Immature natural killer cell (primary cell): ENCODE results near the gene SDK1. TPM values are rescaled to one million over a fixed set of nuclear protein-coding genes. Genes with fewer than 3 reads are reported as not detected.
"Not testable (repeated sequence)": the region's sequence is repeated elsewhere in the genome, so short reads cannot be mapped to it uniquely, and the experiment has no call there.

Experiments used
- DNase-seq, 3 donors: peaks; one replicate each; pipeline ENCODE4 v3.0.0; 2022; ENCODE audit warnings: mixed read lengths in 1 of 3
- H3K27ac Mint-ChIP-seq, 6 donors: one replicate each; pipeline ENCODE4 v1.8.0; 2020; ENCODE audit warnings: mixed read lengths in 6 of 6, mild to moderate bottlenecking in 5 of 6, inconsistent platforms in 4 of 6, moderate library complexity in 3 of 6
- H3K27me3 Mint-ChIP-seq, 3 donors: one replicate each; pipeline ENCODE4 v1.8.0; 2020 to 2021; ENCODE audit warnings: low read depth in 3 of 3, mild to moderate bottlenecking in 3 of 3, mixed read lengths in 3 of 3, moderate library complexity in 3 of 3, inconsistent platforms in 1 of 3
- H3K36me3 Mint-ChIP-seq, 3 donors: one replicate each; pipeline ENCODE4 v1.8.0; 2020; ENCODE audit warnings: mixed read lengths in 3 of 3, inconsistent platforms in 2 of 3, mild to moderate bottlenecking in 2 of 3
- H3K4me1 Mint-ChIP-seq, 2 donors: one replicate each; pipeline ENCODE4 v1.8.0; 2020; ENCODE audit warnings: inconsistent platforms in 2 of 2, mild to moderate bottlenecking in 2 of 2, mixed read lengths in 2 of 2, moderate library complexity in 1 of 2
- H3K4me3 Mint-ChIP-seq, 5 donors: one replicate each; pipeline ENCODE4 v1.8.0; 2020; ENCODE audit warnings: mild to moderate bottlenecking in 5 of 5, mixed read lengths in 5 of 5, inconsistent platforms in 3 of 5, moderate library complexity in 3 of 5
- H3K9me3 Mint-ChIP-seq, 6 donors: one replicate each; pipeline ENCODE4 v1.8.0; 2020; ENCODE audit warnings: mild to moderate bottlenecking in 6 of 6, mixed read lengths in 6 of 6, inconsistent platforms in 4 of 6, moderate library complexity in 3 of 6
- polyA plus RNA-seq, 3 donors: library from polyadenylated mRNA; unstranded; fragments of 300-500 nt; fragmentation: Illumina TruSeq; gene quantifications; one replicate each; pipeline ENCODE4 v1.2.3, GENCODE V29; 2021

SDK1 gene
- polyA plus RNA-seq, 3 donors from 2014 or later: not detected

- peaks cover 5 to 14% (median 6%) of the 10 kb centered on the region in 6 donors for H3K9me3 Mint-ChIP-seq
- no peak overlapping the region for H3K4me3 Mint-ChIP-seq
- H3K36me3 Mint-ChIP-seq: peaks cover 0 to 5% (median 0%) of the 10 kb centered on the region in 3 donors
- H3K4me1 Mint-ChIP-seq: no peaks in the 10 kb centered on the region
- DNase-seq: no peak
- peaks cover 2 to 14% (median 7%) of the 10 kb centered on the region in 3 donors for H3K27me3 Mint-ChIP-seq
- no peak overlapping the region for H3K27ac Mint-ChIP-seq
These were observed 437.9 kb downstream of the SDK1 start for GRCh38 chr7:3738964-3739363.

- Mint-ChIP-seq H3K27me3 (peaks cover 2 to 9% (median 9%) of the 10 kb centered on the region in 3 donors), H3K36me3 (peaks cover 0 to 5% (median 0%) of the 10 kb centered on the region in 3 donors), H3K27ac (no peak overlapping the region), H3K9me3 (peaks cover 5 to 14% (median 6%) of the 10 kb centered on the region in 6 donors), H3K4me1 (no peaks in the 10 kb centered on the region), H3K4me3 (no peak overlapping the region)
- no peak for DNase-seq
These were observed 438.9 kb downstream of the SDK1 start for GRCh38 chr7:3739983-3740382.

DNA sequence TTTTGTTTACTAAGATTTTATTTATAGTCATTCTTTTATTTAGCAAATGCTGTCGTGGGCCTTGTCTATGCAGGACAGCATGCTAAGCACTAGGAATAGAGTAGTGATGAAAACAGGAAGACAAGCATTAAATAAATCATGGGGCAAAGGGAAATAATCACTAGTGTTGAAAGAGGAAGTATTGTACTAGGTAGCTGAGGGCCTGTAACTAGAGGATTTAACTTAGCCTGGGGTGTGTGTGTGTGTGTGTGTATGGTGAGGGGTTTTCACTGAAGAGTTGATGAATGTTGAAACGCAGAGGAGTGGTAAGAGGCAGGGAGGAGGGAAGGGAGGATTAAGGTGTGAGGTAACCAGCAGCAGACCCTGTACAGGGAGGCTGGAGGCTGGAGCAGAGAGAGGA lies 446.4 kb downstream of the SDK1 start:
- peaks cover 0 to 26% (median 9%) of the 10 kb centered on the region in 3 donors for H3K27me3 Mint-ChIP-seq
- H3K9me3 Mint-ChIP-seq: no peaks in the 10 kb centered on the region
- no peak overlapping the region for H3K4me3 Mint-ChIP-seq
- DNase-seq: no peak
- H3K4me1 Mint-ChIP-seq: no peaks in the 10 kb centered on the region
- H3K27ac Mint-ChIP-seq: no peak overlapping the region
- H3K36me3 Mint-ChIP-seq: no peaks in the 10 kb centered on the region

GRCh38 chr7:3748389-3748788 lies 447.3 kb downstream of the SDK1 start:
- Mint-ChIP-seq H3K27ac (no peak overlapping the region), H3K4me3 (no peak overlapping the region), H3K9me3 (no peaks in the 10 kb centered on the region), H3K4me1 (no peaks in the 10 kb centered on the region), H3K27me3 (peaks cover 0 to 20% (median 5%) of the 10 kb centered on the region in 3 donors), H3K36me3 (no peaks in the 10 kb centered on the region)
- DNase-seq: no peak

DNA sequence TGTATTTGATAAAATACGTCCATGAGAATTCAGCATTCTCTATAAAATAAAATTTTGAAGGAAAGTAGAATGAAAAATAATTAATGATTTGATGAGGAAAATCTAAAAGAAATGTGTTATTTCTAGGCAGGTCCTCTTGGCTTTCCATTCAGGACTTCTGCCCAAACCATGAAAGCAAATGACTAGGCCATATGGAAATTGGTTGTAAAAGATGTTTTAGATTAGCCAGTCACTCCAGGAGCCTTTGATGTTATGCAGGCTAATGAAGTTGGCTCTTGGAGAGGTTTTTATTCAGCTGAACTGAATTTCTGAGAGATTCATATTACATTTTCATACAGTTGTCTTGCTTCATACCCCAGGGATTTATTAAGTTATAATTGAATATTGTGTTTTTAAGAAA lies 452.8 kb downstream of the SDK1 start:
- Mint-ChIP-seq H3K9me3 (peaks cover 0 to 2% (median 0%) of the 10 kb centered on the region in 6 donors), H3K4me3 (no peak overlapping the region), H3K27me3 (peaks cover 2 to 10% (median 2%) of the 10 kb centered on the region in 3 donors), H3K4me1 (no peaks in the 10 kb centered on the region), H3K27ac (no peak overlapping the region), H3K36me3 (no peaks in the 10 kb centered on the region)
- DNase-seq: no peak

- Mint-ChIP-seq H3K4me3 (no peak overlapping the region), H3K36me3 (no peaks in the 10 kb centered on the region), H3K27ac (no peak overlapping the region), H3K9me3 (peaks cover 0 to 2% (median 0%) of the 10 kb centered on the region in 6 donors), H3K27me3 (peaks cover 2 to 7% (median 2%) of the 10 kb centered on the region in 3 donors), H3K4me1 (no peaks in the 10 kb centered on the region)
- DNase-seq: no peak
These were observed 453.7 kb downstream of the SDK1 start for GRCh38 chr7:3754493-3755341.

DNA sequence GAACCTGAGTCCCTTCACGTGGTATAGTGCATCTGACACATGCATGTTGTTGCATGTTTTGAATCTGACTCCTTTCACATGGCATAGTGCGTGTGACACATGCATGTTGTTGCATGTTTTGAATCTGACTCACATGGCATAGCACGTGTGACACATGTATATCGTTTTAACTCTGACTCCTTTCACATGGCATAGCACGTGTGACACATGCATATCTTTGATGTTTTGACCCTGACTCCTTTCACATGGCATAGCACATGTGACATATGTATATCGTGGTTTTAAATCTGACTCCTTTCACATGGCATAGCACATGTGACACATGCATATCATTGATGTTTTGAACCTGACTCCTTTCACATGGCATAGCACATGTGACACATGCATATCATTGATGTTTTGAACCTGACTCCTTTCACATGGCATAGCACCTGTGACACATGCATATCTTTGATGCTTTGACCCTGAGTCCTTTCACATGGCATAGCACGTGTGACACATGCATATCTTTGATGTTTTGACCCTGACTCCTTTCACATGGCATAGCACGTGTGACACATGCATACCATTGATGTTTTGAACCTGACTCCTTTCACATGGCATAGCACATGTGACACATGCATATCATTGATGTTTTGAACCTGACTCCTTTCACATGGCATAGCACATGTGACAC lies 454.9 kb downstream of the SDK1 start:
- not testable (repeated sequence) for H3K9me3 Mint-ChIP-seq, DNase-seq, H3K4me3 Mint-ChIP-seq, H3K4me1 Mint-ChIP-seq, H3K36me3 Mint-ChIP-seq, H3K27ac Mint-ChIP-seq, H3K27me3 Mint-ChIP-seq

GRCh38 chr7:3757059-3757458 lies 456.0 kb downstream of the SDK1 start:
- peaks cover 0 to 2% (median 0%) of the 10 kb centered on the region in 6 donors for H3K9me3 Mint-ChIP-seq
- H3K4me3 Mint-ChIP-seq: no peak overlapping the region
- no peaks in the 10 kb centered on the region for H3K36me3 Mint-ChIP-seq
- no peaks in the 10 kb centered on the region for H3K4me1 Mint-ChIP-seq
- DNase-seq: no peak
- H3K27me3 Mint-ChIP-seq: peaks cover 3 to 5% (median 4%) of the 10 kb centered on the region in 3 donors
- H3K27ac Mint-ChIP-seq: no peak overlapping the region

- H3K4me3 Mint-ChIP-seq: no peak overlapping the region
- H3K27me3 Mint-ChIP-seq: peaks cover 3 to 4% (median 3%) of the 10 kb centered on the region in 3 donors
- no peaks in the 10 kb centered on the region for H3K4me1 Mint-ChIP-seq
- H3K27ac Mint-ChIP-seq: no peak overlapping the region
- peaks cover 0 to 2% (median 0%) of the 10 kb centered on the region in 6 donors for H3K9me3 Mint-ChIP-seq
- DNase-seq: no peak
- H3K36me3 Mint-ChIP-seq: no peaks in the 10 kb centered on the region
These were observed 459.6 kb downstream of the SDK1 start for GRCh38 chr7:3760651-3761050.

- H3K4me3 Mint-ChIP-seq: no peak overlapping the region
- no peak for DNase-seq
- peaks cover 3 to 4% (median 3%) of the 10 kb centered on the region in 3 donors for H3K27me3 Mint-ChIP-seq
- H3K36me3 Mint-ChIP-seq: no peaks in the 10 kb centered on the region
- H3K27ac Mint-ChIP-seq: no peak overlapping the region
- no peaks in the 10 kb centered on the region for H3K4me1 Mint-ChIP-seq
- no peaks in the 10 kb centered on the region for H3K9me3 Mint-ChIP-seq
These were observed 461.2 kb downstream of the SDK1 start for GRCh38 chr7:3762146-3762831.

DNA sequence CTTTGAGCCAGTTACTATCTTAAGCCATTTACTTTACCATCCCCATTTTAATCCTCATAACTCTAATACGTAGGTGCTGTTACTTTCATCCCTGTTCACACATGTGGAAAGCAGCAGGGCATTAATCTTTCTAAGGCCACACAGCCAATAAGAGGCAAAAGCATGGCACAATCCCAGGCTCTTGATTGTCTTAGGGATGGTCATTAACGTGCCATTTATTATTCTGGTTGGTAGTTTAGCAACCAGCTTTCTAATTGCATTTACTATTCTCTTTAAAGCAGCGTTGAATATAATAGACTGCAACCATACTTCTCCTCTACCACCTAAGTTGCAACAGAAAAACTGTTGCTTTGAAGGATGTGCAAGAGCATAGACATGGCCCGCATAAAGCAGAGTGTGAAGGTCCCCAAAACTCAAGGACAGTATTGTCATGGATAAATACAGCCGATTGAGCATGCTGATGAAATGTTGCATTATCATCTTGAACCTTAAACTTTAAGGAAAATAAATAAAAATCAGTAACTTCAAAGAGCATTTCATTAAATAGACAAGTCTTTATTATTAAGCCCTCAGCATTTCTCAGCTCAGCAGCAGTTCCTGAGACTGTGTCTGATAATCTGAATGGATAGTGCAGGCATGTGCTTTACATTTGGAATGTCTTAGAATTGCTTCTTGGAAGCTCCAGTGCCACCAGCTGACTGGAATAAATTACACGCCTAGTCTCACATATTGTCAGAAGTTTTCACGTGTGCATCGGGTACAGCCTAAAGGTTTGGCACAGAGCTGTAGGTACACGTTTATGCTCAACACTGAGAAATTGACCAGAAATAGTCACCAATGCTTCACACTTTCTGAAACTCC lies 467.1 kb downstream of the SDK1 start:
- H3K9me3 Mint-ChIP-seq: no peaks in the 10 kb centered on the region
- no peak for DNase-seq
- H3K36me3 Mint-ChIP-seq: no peaks in the 10 kb centered on the region
- peaks cover 0 to 2% (median 2%) of the 10 kb centered on the region in 3 donors for H3K27me3 Mint-ChIP-seq
- H3K27ac Mint-ChIP-seq: no peak overlapping the region
- H3K4me1 Mint-ChIP-seq: no peaks in the 10 kb centered on the region
- no peak overlapping the region for H3K4me3 Mint-ChIP-seq

- no peaks in the 10 kb centered on the region for H3K4me1 Mint-ChIP-seq
- H3K4me3 Mint-ChIP-seq: no peak overlapping the region
- no peaks in the 10 kb centered on the region for H3K9me3 Mint-ChIP-seq
- H3K27me3 Mint-ChIP-seq: peaks cover 0 to 9% (median 4%) of the 10 kb centered on the region in 3 donors
- no peak overlapping the region for H3K27ac Mint-ChIP-seq
- no peak for DNase-seq
- H3K36me3 Mint-ChIP-seq: no peaks in the 10 kb centered on the region
These were observed 470.9 kb downstream of the SDK1 start for GRCh38 chr7:3771906-3772305.

GRCh38 chr7:3778345-3778744 lies 477.3 kb downstream of the SDK1 start:
- Mint-ChIP-seq H3K9me3 (peaks cover 8 to 19% (median 13%) of the 10 kb centered on the region in 6 donors), H3K27ac (no peak overlapping the region), H3K4me1 (no peaks in the 10 kb centered on the region), H3K4me3 (no peak overlapping the region), H3K27me3 (peaks cover 0 to 18% (median 2%) of the 10 kb centered on the region in 3 donors), H3K36me3 (peaks cover 0 to 5% (median 0%) of the 10 kb centered on the region in 3 donors)
- DNase-seq: no peak
